GM19395 (cell line): ENCODE measurements around the gene B4GALNT4.
A peak's percentile ranks its signal among the peaks of the same experiment; 100 is the strongest.
"Not testable (repeated sequence)": the region's sequence is repeated elsewhere in the genome, so short reads cannot be mapped to it uniquely, and the experiment has no call there.

Source experiments
- ATAC-seq: cut with Tn5 transposase; IDR thresholded peaks from one replicate; pipeline ENCODE4 v1.9.1; 2021; ENCODE audit warnings: mild to moderate bottlenecking, moderate library complexity; ENCODE audit not compliant: unreplicated experiment

Gene B4GALNT4

GRCh38 chr11:405954-406795 lies 36.9 kb downstream of the B4GALNT4 start:
- ATAC-seq: no peak

- ATAC-seq: peak; percentile 72
These were observed 37.7 kb downstream of the B4GALNT4 start for GRCh38 chr11:406796-407650.

- ATAC-seq: no peak
These were observed 38.4 kb downstream of the B4GALNT4 start for GRCh38 chr11:407651-408123.

- ATAC-seq: no peak
These were observed 39.1 kb downstream of the B4GALNT4 start for GRCh38 chr11:408154-409007.

GRCh38 chr11:409008-409599 lies 39.8 kb downstream of the B4GALNT4 start:
- no peak for ATAC-seq

- ATAC-seq: no peak
These were observed 40.5 kb downstream of the B4GALNT4 start for GRCh38 chr11:409600-410483.

- not testable (repeated sequence) for ATAC-seq
These were observed 41.4 kb downstream of the B4GALNT4 start for GRCh38 chr11:410711-411110.

GRCh38 chr11:411520-411919 lies 42.2 kb downstream of the B4GALNT4 start:
- not testable (repeated sequence) for ATAC-seq

- no peak for ATAC-seq
These were observed 43.4 kb downstream of the B4GALNT4 start for GRCh38 chr11:412641-413119.

- ATAC-seq: no peak
These were observed 44.1 kb downstream of the B4GALNT4 start for GRCh38 chr11:413120-414081.

GRCh38 chr11:414318-414857 lies 45.1 kb downstream of the B4GALNT4 start:
- no peak for ATAC-seq

GRCh38 chr11:415640-416041 lies 46.3 kb downstream of the B4GALNT4 start:
- ATAC-seq: no peak

- no peak for ATAC-seq
These were observed 46.9 kb downstream of the B4GALNT4 start for GRCh38 chr11:416051-416756.

- ATAC-seq: no peak
These were observed 47.7 kb downstream of the B4GALNT4 start for GRCh38 chr11:416757-417621.

- ATAC-seq: no peak
These were observed 48.5 kb downstream of the B4GALNT4 start for GRCh38 chr11:417652-418342.
